ENCODE measurements around the gene SHROOM3.

The SHROOM3 gene

GRCh38 chr4:76486588-76487276 lies 51.7 kb downstream of the SHROOM3 start:
- no peak for DNase-seq
- WGBS = 94% methylated on average over 2 of the region's 3 CpGs
- Histone ChIP-seq H3K27me3 (ENCODE audit: control insufficient read depth in 1 of 2, insufficient read depth in 1 of 2, low read length in 2 of 2) (no peaks in the 10 kb centered on the region), H2AFZ (ENCODE audit: low read depth, low read length) (no peak overlapping the region), H2BK15ac (ENCODE audit: low read depth, poor library complexity, severe bottlenecking) (no peak overlapping the region), H3K27ac (ENCODE audit: low read length, poor library complexity, severe bottlenecking) (no peak overlapping the region), H3K23ac (ENCODE audit: low read length in 2 of 2) (no peak overlapping the region), H2BK12ac (ENCODE audit: low read length in 2 of 2) (no peak overlapping the region), H3K18ac (ENCODE audit: low read depth in 1 of 2, low read length in 2 of 2) (no peak overlapping the region), H2BK120ac (ENCODE audit: low read depth, low read length) (no peak overlapping the region), H3K4ac (ENCODE audit: low read depth in 1 of 2, low read length in 2 of 2) (no peak overlapping the region), H3K9ac (ENCODE audit: low read length) (no peak overlapping the region), H3K79me1 (replicated peaks; ENCODE audit: low read length, poor library complexity, severe bottlenecking) (no peaks in the 10 kb centered on the region), H3K14ac (ENCODE audit: low read length in 2 of 2) (no peak overlapping the region), H4K91ac (ENCODE audit: low read length) (no peak overlapping the region), H2AK5ac (ENCODE audit: low read length, severe bottlenecking) (no peak overlapping the region), H3K4me1 (ENCODE audit: control insufficient read depth, insufficient read depth, low read depth, low read length) (no peaks in the 10 kb centered on the region), H4K8ac (ENCODE audit: low read length) (no peak overlapping the region), H3K4me2 (ENCODE audit: low read length, poor library complexity, severe bottlenecking) (no peak overlapping the region), H2BK5ac (ENCODE audit: low read depth, low read length, poor library complexity, severe bottlenecking) (no peak overlapping the region), H3K36me3 (ENCODE audit: control insufficient read depth in 1 of 2, insufficient read depth in 2 of 2, low read depth in 1 of 2, low read length in 2 of 2) (no peaks in the 10 kb centered on the region), H3K9me3 (ENCODE audit: control insufficient read depth, low read length) (no peaks in the 10 kb centered on the region), H3K4me3 (ENCODE audit: insufficient read depth in 1 of 2, low read depth in 1 of 2, low read length in 2 of 2) (no peak overlapping the region)

GRCh38 chr4:76487621-76488020 lies 52.6 kb downstream of the SHROOM3 start:
- H3K23ac ChIP-seq (ENCODE audit: low read length in 2 of 2) = no peak overlapping the region
- H3K4me1 ChIP-seq (ENCODE audit: control insufficient read depth, insufficient read depth, low read depth, low read length) = no peaks in the 10 kb centered on the region
- no peak overlapping the region for H2AK5ac ChIP-seq (ENCODE audit: low read length, severe bottlenecking)
- H4K8ac ChIP-seq (ENCODE audit: low read length) = no peak overlapping the region
- H3K27me3 ChIP-seq (ENCODE audit: control insufficient read depth in 1 of 2, insufficient read depth in 1 of 2, low read length in 2 of 2) = no peaks in the 10 kb centered on the region
- no peak overlapping the region for H3K9ac ChIP-seq (ENCODE audit: low read length)
- H2BK5ac ChIP-seq (ENCODE audit: low read depth, low read length, poor library complexity, severe bottlenecking) = no peak overlapping the region
- WGBS = 100% methylated on average over 1 of the region's 1 CpG
- no peak overlapping the region for H2BK15ac ChIP-seq (ENCODE audit: low read depth, poor library complexity, severe bottlenecking)
- no peak overlapping the region for H3K4me2 ChIP-seq (ENCODE audit: low read length, poor library complexity, severe bottlenecking)
- no peak overlapping the region for H3K4ac ChIP-seq (ENCODE audit: low read depth in 1 of 2, low read length in 2 of 2)
- H2BK12ac ChIP-seq (ENCODE audit: low read length in 2 of 2) = no peak overlapping the region
- DNase-seq = no peak
- no peak overlapping the region for H3K4me3 ChIP-seq (ENCODE audit: insufficient read depth in 1 of 2, low read depth in 1 of 2, low read length in 2 of 2)
- H2AFZ ChIP-seq (ENCODE audit: low read depth, low read length) = no peak overlapping the region
- H3K9me3 ChIP-seq (ENCODE audit: control insufficient read depth, low read length) = no peaks in the 10 kb centered on the region
- no peak overlapping the region for H3K18ac ChIP-seq (ENCODE audit: low read depth in 1 of 2, low read length in 2 of 2)
- H2BK120ac ChIP-seq (ENCODE audit: low read depth, low read length) = no peak overlapping the region
- H3K79me1 ChIP-seq (replicated peaks; ENCODE audit: low read length, poor library complexity, severe bottlenecking) = no peaks in the 10 kb centered on the region
- H3K36me3 ChIP-seq (ENCODE audit: control insufficient read depth in 1 of 2, insufficient read depth in 2 of 2, low read depth in 1 of 2, low read length in 2 of 2) = no peaks in the 10 kb centered on the region
- no peak overlapping the region for H3K27ac ChIP-seq (ENCODE audit: low read length, poor library complexity, severe bottlenecking)
- H4K91ac ChIP-seq (ENCODE audit: low read length) = no peak overlapping the region
- H3K14ac ChIP-seq (ENCODE audit: low read length in 2 of 2) = no peak overlapping the region

- Histone ChIP-seq H3K27me3 (ENCODE audit: control insufficient read depth in 1 of 2, insufficient read depth in 1 of 2, low read length in 2 of 2) (no peaks in the 10 kb centered on the region), H2BK120ac (ENCODE audit: low read depth, low read length) (no peak overlapping the region), H3K9ac (ENCODE audit: low read length) (no peak overlapping the region), H2BK12ac (ENCODE audit: low read length in 2 of 2) (no peak overlapping the region), H2BK15ac (ENCODE audit: low read depth, poor library complexity, severe bottlenecking) (no peak overlapping the region), H3K23ac (ENCODE audit: low read length in 2 of 2) (no peak overlapping the region), H3K18ac (ENCODE audit: low read depth in 1 of 2, low read length in 2 of 2) (no peak overlapping the region), H2BK5ac (ENCODE audit: low read depth, low read length, poor library complexity, severe bottlenecking) (no peak overlapping the region), H3K9me3 (ENCODE audit: control insufficient read depth, low read length) (no peaks in the 10 kb centered on the region), H3K36me3 (ENCODE audit: control insufficient read depth in 1 of 2, insufficient read depth in 2 of 2, low read depth in 1 of 2, low read length in 2 of 2) (no peaks in the 10 kb centered on the region), H3K4ac (ENCODE audit: low read depth in 1 of 2, low read length in 2 of 2) (no peak overlapping the region), H3K14ac (ENCODE audit: low read length in 2 of 2) (no peak overlapping the region), H3K4me2 (ENCODE audit: low read length, poor library complexity, severe bottlenecking) (no peak overlapping the region), H4K8ac (ENCODE audit: low read length) (no peak overlapping the region), H3K4me3 (ENCODE audit: insufficient read depth in 1 of 2, low read depth in 1 of 2, low read length in 2 of 2) (no peak overlapping the region), H4K91ac (ENCODE audit: low read length) (no peak overlapping the region), H2AK5ac (ENCODE audit: low read length, severe bottlenecking) (no peak overlapping the region), H3K27ac (ENCODE audit: low read length, poor library complexity, severe bottlenecking) (no peak overlapping the region), H2AFZ (ENCODE audit: low read depth, low read length) (no peak overlapping the region), H3K79me1 (replicated peaks; ENCODE audit: low read length, poor library complexity, severe bottlenecking) (no peaks in the 10 kb centered on the region), H3K4me1 (ENCODE audit: control insufficient read depth, insufficient read depth, low read depth, low read length) (no peaks in the 10 kb centered on the region)
- 80% methylated on average over 1 of the region's 1 CpG for WGBS
- no peak for DNase-seq
These were observed 53.4 kb downstream of the SHROOM3 start for GRCh38 chr4:76488455-76488854.

GRCh38 chr4:76488888-76489685 lies 54.1 kb downstream of the SHROOM3 start:
- H3K4me2 ChIP-seq (ENCODE audit: low read length, poor library complexity, severe bottlenecking) = no peak overlapping the region
- no peak overlapping the region for H2BK120ac ChIP-seq (ENCODE audit: low read depth, low read length)
- H3K14ac ChIP-seq (ENCODE audit: low read length in 2 of 2) = no peak overlapping the region
- no peak overlapping the region for H3K27ac ChIP-seq (ENCODE audit: low read length, poor library complexity, severe bottlenecking)
- H3K4me1 ChIP-seq (ENCODE audit: control insufficient read depth, insufficient read depth, low read depth, low read length) = no peaks in the 10 kb centered on the region
- H2BK15ac ChIP-seq (ENCODE audit: low read depth, poor library complexity, severe bottlenecking) = no peak overlapping the region
- H3K27me3 ChIP-seq (ENCODE audit: control insufficient read depth in 1 of 2, insufficient read depth in 1 of 2, low read length in 2 of 2) = peaks cover 0 to under 1% of the 10 kb centered on the region in 2 experiments
- H4K91ac ChIP-seq (ENCODE audit: low read length) = no peak overlapping the region
- no peak overlapping the region for H3K23ac ChIP-seq (ENCODE audit: low read length in 2 of 2)
- H2AFZ ChIP-seq (ENCODE audit: low read depth, low read length) = no peak overlapping the region
- H4K8ac ChIP-seq (ENCODE audit: low read length) = no peak overlapping the region
- H2BK5ac ChIP-seq (ENCODE audit: low read depth, low read length, poor library complexity, severe bottlenecking) = no peak overlapping the region
- no peak overlapping the region for H2AK5ac ChIP-seq (ENCODE audit: low read length, severe bottlenecking)
- H3K18ac ChIP-seq (ENCODE audit: low read depth in 1 of 2, low read length in 2 of 2) = no peak overlapping the region
- H3K4me3 ChIP-seq (ENCODE audit: insufficient read depth in 1 of 2, low read depth in 1 of 2, low read length in 2 of 2) = no peak overlapping the region
- no peak overlapping the region for H2BK12ac ChIP-seq (ENCODE audit: low read length in 2 of 2)
- H3K9me3 ChIP-seq (ENCODE audit: control insufficient read depth, low read length) = no peaks in the 10 kb centered on the region
- peak; percentile 45 for DNase-seq
- no peaks in the 10 kb centered on the region for H3K79me1 ChIP-seq (replicated peaks; ENCODE audit: low read length, poor library complexity, severe bottlenecking)
- no peak overlapping the region for H3K9ac ChIP-seq (ENCODE audit: low read length)
- H3K4ac ChIP-seq (ENCODE audit: low read depth in 1 of 2, low read length in 2 of 2) = no peak overlapping the region
- H3K36me3 ChIP-seq (ENCODE audit: control insufficient read depth in 1 of 2, insufficient read depth in 2 of 2, low read depth in 1 of 2, low read length in 2 of 2) = no peaks in the 10 kb centered on the region
- WGBS = 25% methylated on average over 4 of the region's 4 CpGs
